CD4-positive, alpha-beta T cell treated with Interferon gamma for 1 hour (primary cell): ENCODE results near the gene MICAL1.
"Not testable (repeated sequence)": the region's sequence is repeated elsewhere in the genome, so short reads cannot be mapped to it uniquely, and the experiment has no call there.

Source experiments
- DNase-seq: peaks from one replicate; pipeline ENCODE4 v3.0.0-alpha.2; 2020

Gene MICAL1

GRCh38 chr6:109474995-109475394 lies 19.4 kb upstream of the MICAL1 start:
- no peak for DNase-seq

DNA sequence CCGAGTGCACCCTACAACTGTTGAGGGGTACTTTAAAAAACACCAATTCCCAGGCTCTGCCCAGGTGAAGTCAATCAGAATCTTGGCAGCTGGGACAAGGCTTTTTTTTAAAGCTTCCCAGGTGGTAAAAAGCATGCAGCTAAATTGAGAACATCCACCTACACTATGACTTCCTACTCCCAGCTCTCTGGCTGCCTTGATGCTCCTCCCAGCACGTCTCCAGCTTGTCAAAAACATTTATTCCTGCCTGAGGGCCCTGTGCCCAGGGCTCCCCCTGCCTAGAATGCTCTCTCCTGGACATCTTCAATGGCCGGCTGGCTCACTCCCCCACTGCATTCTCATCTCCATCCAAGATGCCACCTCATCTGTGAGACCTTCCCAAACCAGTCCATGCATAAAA lies 17.5 kb upstream of the MICAL1 start:
- DNase-seq: no peak

- DNase-seq: no peak
Observed at GRCh38 chr6:109472132-109472995, 16.8 kb upstream of the MICAL1 start.

- DNase-seq: no peak
Observed at GRCh38 chr6:109471105-109471810, 15.7 kb upstream of the MICAL1 start.

DNA sequence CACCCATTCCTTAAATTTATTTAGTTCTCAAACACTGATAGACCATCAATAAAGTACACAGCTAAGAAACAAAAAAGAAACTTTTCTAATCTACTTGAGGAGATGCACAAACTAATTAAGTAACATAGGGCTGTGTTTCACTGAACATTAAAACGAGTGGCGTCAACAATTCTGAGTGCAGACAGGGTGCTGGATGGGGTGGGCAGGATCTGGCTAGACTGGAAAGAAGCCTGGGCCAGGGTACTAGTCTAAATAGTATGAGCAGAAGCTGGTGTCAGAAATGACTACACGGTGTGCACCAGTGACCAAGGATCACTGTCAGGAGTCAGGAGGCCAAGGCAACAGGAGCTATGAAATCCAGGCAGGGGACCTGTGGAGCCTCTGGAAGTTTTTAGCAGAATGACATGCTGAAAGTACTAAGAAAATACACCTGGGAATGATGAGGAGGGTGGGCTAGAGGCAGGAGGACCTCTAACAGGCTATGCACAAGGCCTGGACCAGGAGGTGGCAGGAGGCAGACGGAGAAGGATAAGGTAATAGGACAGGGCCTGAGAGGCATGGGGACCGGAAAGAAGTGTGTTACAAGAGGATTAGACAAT lies 14.1 kb upstream of the MICAL1 start:
- no peak for DNase-seq

- DNase-seq: no peak
Observed at GRCh38 chr6:109467696-109468095, 12.1 kb upstream of the MICAL1 start.

DNA sequence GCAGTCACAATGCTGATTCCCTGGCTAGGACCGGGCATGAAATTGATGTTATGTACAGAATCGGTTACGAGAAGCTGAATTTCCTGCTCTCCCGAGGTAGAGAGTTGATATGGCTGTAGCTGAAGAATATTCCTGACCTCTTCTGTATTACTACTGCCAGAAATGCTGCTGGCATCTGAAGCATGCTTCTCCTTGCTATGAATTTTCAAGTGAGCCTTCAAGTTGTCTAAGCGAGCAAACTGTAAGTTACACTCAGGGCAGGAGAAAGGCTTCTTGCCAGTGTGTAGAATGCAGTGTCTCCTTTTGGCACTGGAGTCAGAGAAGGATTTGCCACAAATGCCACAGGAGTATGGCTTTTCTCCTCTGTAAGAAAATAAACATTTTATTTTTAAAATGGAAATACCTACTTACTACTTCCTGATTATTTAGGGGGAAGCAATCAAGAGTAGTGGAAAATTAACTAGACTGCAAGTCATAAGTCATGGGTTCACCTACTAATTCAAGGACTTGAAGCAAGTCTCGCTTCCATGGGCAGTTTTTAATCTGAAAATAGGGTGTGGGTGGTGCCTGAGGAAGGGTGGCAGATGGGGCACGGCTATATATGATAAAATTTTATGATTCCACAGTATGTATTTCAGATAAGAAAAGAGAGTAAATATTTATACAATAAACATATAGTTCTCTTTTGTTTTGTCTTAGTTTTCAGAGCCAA lies 10.8 kb upstream of the MICAL1 start:
- DNase-seq: no peak

- no peak for DNase-seq
Observed at GRCh38 chr6:109465772-109466171, 10.2 kb upstream of the MICAL1 start.

DNA sequence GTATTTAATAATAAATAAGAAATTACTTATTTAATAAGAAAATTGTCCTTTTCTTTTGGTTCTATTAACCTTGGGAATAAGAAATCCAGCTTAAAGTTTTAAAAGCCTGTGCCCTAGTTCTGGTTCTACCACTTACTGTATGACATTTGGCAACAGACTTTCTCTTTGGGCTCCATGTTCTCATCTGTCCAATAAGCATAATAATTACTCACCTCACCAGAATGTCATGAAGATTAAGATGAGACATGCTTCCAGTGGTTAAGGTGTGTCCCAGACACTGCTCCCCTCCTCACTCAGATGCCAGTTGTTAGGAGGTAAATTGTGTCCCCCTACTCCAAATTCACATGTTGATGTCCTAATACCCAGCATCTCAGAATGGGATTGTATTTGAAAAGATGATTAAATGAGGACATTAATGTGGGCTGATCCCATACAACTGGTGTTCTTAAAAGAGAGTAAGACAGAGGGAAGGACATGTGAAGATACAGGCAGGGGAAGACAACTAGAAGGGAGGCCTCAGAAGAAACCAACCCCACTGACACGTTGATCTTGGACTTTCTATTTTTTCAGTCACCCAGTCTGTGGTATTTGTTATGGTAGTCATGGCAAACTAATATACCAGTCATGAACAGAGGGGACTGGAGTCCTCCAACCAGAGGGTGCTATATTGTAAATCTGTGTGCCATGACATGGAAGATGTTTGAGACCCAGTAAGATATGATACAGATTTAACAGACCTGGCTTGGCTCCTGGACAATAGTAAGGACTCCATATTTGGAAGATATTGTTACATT lies 6.4 kb upstream of the MICAL1 start:
- no peak for DNase-seq

DNA sequence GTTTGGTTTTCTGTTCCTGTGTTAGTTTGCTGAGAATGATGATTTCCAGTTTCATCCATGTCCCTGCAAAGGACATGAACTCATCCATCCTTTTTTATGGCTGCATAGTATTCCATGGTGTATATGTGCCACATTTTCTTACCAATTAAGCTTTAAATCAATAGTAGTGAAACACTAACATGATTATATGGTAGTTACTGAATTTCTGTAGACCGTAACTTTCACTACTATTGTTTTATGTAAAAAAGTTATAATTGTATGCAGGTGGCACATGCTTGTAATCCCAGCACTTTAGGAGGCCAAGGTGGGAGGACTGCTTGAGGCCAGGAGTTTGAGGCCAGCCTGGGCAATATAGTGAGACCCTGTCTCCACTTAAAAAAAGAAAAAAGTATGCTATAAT lies 5.6 kb upstream of the MICAL1 start:
- not testable (repeated sequence) for DNase-seq

GRCh38 chr6:109460161-109460829 lies 4.7 kb upstream of the MICAL1 start:
- no peak for DNase-seq

DNA sequence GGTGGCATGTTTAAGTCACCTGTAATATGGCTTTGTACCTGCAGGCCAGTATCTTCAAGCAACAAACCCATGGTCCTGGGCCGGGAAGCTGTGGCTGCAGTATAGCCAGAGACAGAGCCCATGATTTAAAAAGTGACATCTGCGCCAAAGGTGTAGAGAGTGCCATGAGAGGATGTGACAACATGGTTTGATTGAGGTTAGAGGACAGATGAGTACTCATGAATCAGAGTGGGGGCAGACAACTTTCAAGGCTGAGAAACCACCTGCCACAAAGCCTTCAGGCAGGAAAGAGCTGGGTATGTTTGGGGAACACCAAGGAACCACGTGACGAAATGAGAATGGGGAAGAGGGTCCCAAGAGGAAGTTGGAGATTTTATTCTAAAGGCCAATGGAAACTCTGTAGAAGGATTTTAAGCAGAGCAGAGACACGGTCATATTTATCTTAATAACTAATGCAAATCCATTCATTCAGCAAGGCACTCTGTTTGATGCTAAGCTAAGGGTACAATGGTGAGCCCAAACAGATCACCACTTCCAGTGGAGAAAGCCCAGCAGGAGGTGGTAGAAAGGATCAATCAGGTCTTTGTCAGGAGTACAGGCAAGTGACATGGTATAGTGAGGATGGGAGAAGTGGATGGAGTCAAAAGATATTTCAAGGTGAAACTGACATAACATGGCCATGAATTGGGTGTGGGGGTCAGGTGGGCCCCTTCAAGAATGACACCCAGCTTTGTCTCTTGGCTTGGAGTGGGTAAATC lies 3.4 kb upstream of the MICAL1 start:
- DNase-seq: peak; percentile 59

- no peak for DNase-seq
Observed at GRCh38 chr6:109457562-109457996, 2.0 kb upstream of the MICAL1 start.

DNA sequence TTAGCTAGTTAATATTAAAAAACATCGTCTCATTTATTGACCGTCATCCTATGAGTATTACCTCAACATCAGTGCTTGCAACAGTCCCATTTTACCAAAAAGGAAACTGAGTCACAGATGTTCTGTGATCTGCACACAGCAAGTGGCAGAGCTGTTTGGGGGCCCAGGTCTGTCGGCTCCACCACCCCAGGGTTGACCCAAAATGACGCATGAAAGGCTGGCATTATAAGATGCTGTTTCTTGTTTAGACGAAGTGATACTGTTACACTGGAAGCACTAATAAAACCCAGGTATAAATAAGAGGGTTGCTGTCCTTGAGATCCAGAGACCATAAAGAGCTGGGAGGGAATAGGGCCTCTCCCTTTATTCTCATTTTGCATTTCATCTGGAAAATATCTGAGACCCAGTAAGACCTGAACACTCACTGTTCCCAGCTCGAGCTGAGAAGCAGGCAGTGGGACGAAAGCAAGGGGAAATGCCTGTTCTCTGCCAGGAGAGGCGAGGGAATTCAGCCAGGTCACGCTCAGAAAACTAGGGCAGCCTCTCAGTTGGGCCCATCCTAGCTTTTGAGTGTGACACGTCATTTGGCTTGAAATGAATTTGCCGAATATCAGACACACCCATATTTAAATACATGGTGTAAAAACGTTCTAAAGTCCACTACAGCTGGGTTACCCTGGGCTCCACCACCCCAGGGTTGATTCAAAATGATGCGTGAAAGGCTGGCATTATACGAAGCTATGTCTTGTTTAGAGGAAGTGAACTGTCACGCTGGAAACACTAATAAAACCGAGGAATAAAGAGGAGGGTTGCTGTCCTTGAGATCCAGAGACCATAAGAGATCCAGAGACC lies 1.4 kb upstream of the MICAL1 start:
- DNase-seq: no peak

DNA sequence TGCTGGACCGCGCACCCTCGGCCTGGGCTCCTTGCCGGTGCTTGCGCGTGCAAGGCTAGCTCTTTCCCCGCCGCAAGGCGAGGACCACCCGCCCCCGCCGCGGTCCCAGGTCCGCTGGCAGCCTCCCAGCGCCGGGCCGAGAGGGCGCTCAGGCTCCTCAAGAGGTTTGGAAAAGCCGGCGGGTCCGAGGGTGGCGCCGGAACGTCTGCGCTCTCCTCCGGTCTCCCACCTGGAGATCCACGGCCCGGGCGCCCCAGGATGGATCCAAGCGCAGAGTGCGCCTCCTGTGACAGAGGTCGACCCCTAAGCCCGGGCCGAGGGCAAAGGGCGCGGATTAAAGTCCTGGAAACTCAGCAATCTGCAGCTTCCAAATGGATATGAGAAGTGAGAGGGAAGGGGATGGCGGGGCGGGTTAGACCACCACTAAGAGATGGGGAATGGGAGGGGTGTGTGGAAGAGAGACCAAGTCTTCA lies 575 bp upstream of the MICAL1 start:
- no peak for DNase-seq

- DNase-seq: peak; percentile 86
Observed at GRCh38 chr6:109454496-109455436, 806 bp downstream of the MICAL1 start.

- no peak for DNase-seq
Observed at GRCh38 chr6:109453594-109454495, 1.7 kb downstream of the MICAL1 start.

DNA sequence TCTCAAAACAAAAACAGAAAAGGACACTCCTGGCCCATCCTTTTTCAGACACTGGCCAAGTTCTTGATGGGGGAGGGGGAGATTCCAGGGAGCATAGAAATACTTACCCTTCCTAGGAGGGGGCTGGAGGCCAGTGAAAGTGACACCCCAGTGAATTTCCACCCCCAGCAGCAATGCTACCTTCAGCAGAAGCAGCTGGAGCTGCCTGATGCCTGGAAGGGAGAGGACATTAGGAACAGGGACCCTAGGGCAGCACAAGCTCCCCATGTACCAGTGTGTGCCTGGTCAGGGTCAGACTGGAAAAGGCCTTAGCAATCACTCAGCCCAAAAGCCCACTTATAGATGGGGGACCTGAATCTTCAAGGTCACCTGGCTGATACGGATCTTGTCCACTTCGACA lies 2.4 kb downstream of the MICAL1 start:
- no peak for DNase-seq
